DOHH2 (cell line): Measurements from ENCODE around the gene ATP8B2.

ENCODE experiments used
- H3F3A ChIP-seq: fragments of 200-600 bp; sonication (generic), shearing (Covaris generic); 2 replicates; pipeline ENCODE4 v1.6.0; 2016; ENCODE audit warnings: antibody characterized with exemption, mild to moderate bottlenecking; ENCODE audit not compliant: control insufficient read depth, insufficient read depth
- H3K27ac ChIP-seq: fragments of 200-600 bp; sonication (generic); 2 replicates; pipeline ENCODE4 v1.5.1; 2014; ENCODE audit warnings: low read depth, mild to moderate bottlenecking, low read length, moderate library complexity
- H3K27me3 ChIP-seq: fragments of 200-600 bp; sonication (generic); 2 replicates; pipeline ENCODE4 v1.6.1; 2014; ENCODE audit warnings: mild to moderate bottlenecking, low read length, mixed read lengths; ENCODE audit not compliant: control insufficient read depth
- H3K36me3 ChIP-seq: fragments of 200-600 bp; sonication (generic); 2 replicates; pipeline ENCODE4 v1.6.1; 2014; ENCODE audit warnings: mild to moderate bottlenecking, low read length, moderate library complexity, mixed read lengths; ENCODE audit not compliant: control insufficient read depth
- H3K4me1 ChIP-seq: fragments of 200-600 bp; sonication (generic); 2 replicates; pipeline ENCODE4 v1.6.1; 2014; ENCODE audit warnings: mild to moderate bottlenecking, low read length, mixed read lengths; ENCODE audit not compliant: control insufficient read depth
- H3K4me2 ChIP-seq: fragments of 200-600 bp; sonication (generic); 2 replicates; pipeline ENCODE4 v1.6.0; 2014; ENCODE audit warnings: mild to moderate bottlenecking, low read length, moderate library complexity
- H3K4me3 ChIP-seq: fragments of 200-600 bp; sonication (generic); 2 replicates; pipeline ENCODE4 v1.5.1; 2014; ENCODE audit warnings: mild to moderate bottlenecking, low read length, mixed read lengths
- H3K79me2 ChIP-seq: fragments of 200-600 bp; sonication (generic); 2 replicates; pipeline ENCODE4 v1.6.1; 2014; ENCODE audit warnings: mild to moderate bottlenecking, low read length, mixed read lengths; ENCODE audit not compliant: control insufficient read depth
- H3K9me2 ChIP-seq: fragments of 200-600 bp; sonication (generic); replicated peaks from 2 replicates; pipeline ENCODE4 v1.6.1; 2014; ENCODE audit warnings: mild to moderate bottlenecking, low read length, mixed read lengths; ENCODE audit not compliant: control insufficient read depth
- H3K9me3 ChIP-seq: fragments of 200-600 bp; sonication (generic); 2 replicates; pipeline ENCODE4 v1.6.1; 2014; ENCODE audit warnings: antibody characterized with exemption, low read length, mixed read lengths; ENCODE audit not compliant: control insufficient read depth, insufficient read depth
- H4K20me1 ChIP-seq: fragments of 200-600 bp; sonication (generic); 2 replicates; pipeline ENCODE4 v1.6.0; 2014; ENCODE audit warnings: low read depth, mild to moderate bottlenecking, antibody characterized with exemption, low read length, moderate library complexity; ENCODE audit not compliant: control insufficient read depth, insufficient read depth
- CTCF ChIP-seq: fragments of 200-600 bp; sonication (generic); IDR thresholded peaks from one replicate; pipeline ENCODE4 v1.5.1; 2014; ENCODE audit warnings: antibody characterized with exemption, mild to moderate bottlenecking, low read depth, low read length; ENCODE audit not compliant: poor library complexity, severe bottlenecking
- EZH2phosphoT487 ChIP-seq: fragments of 200-600 bp; sonication (generic); IDR thresholded peaks from 2 replicates; pipeline ENCODE4 v1.6.1; 2017; ENCODE audit warnings: borderline replicate concordance, mild to moderate bottlenecking, antibody characterized with exemption, low read length, moderate library complexity, mixed read lengths

ATP8B2 gene

GRCh38 chr1:154350383-154350782, 25.1 kb downstream of the ATP8B2 start:
- no peaks in the 10 kb centered on the region for H3K4me1 ChIP-seq
- H3F3A ChIP-seq: no peaks in the 10 kb centered on the region
- H4K20me1 ChIP-seq: no peaks in the 10 kb centered on the region
- H3K4me2 ChIP-seq: no peak overlapping the region
- TF ChIP-seq EZH2phosphoT487: no peak
- TF ChIP-seq CTCF: no peak
- H3K4me3 ChIP-seq: no peak overlapping the region
- H3K27me3 ChIP-seq: peaks cover 28% of the 10 kb centered on the region
- no peak overlapping the region for H3K27ac ChIP-seq
- no peaks in the 10 kb centered on the region for H3K36me3 ChIP-seq
- H3K79me2 ChIP-seq: no peaks in the 10 kb centered on the region
- H3K9me3 ChIP-seq: no peaks in the 10 kb centered on the region
- no peaks in the 10 kb centered on the region for H3K9me2 ChIP-seq

GRCh38 chr1:154351363-154352068, 26.2 kb downstream of the ATP8B2 start:
- Histone ChIP-seq H4K20me1 (no peaks in the 10 kb centered on the region), H3K27me3 (peaks cover 28% of the 10 kb centered on the region), H3K79me2 (no peaks in the 10 kb centered on the region), H3K4me3 (no peak overlapping the region), H3K4me2 (no peak overlapping the region), H3K9me3 (no peaks in the 10 kb centered on the region), H3K9me2 (no peaks in the 10 kb centered on the region), H3F3A (no peaks in the 10 kb centered on the region), H3K36me3 (no peaks in the 10 kb centered on the region), H3K4me1 (no peaks in the 10 kb centered on the region), H3K27ac (no peak overlapping the region)
- TF ChIP-seq EZH2phosphoT487 (no peak), CTCF (no peak)

GRCh38 chr1:154352245-154352580, 26.9 kb downstream of the ATP8B2 start:
- Histone ChIP-seq H3K27ac (no peak overlapping the region), H3K4me3 (no peak overlapping the region), H3K4me1 (no peaks in the 10 kb centered on the region), H3K79me2 (no peaks in the 10 kb centered on the region), H3K4me2 (no peak overlapping the region), H3K9me3 (no peaks in the 10 kb centered on the region), H3F3A (no peaks in the 10 kb centered on the region), H3K9me2 (no peaks in the 10 kb centered on the region), H3K27me3 (peaks cover 28% of the 10 kb centered on the region), H4K20me1 (no peaks in the 10 kb centered on the region), H3K36me3 (no peaks in the 10 kb centered on the region)
- TF ChIP-seq CTCF (no peak), EZH2phosphoT487 (no peak)
